LNCAP (cell line): Measurements from ENCODE around the gene CAMSAP1.

ENCODE experiments used
- TF ChIP-seq, protein P1 (sequence below): fragments of 450-650 bp; IDR thresholded peaks from 2 replicates; pipeline ENCODE4 v1.5.1; 2017; ENCODE audit warnings: mild to moderate bottlenecking

Gene CAMSAP1

DNA sequence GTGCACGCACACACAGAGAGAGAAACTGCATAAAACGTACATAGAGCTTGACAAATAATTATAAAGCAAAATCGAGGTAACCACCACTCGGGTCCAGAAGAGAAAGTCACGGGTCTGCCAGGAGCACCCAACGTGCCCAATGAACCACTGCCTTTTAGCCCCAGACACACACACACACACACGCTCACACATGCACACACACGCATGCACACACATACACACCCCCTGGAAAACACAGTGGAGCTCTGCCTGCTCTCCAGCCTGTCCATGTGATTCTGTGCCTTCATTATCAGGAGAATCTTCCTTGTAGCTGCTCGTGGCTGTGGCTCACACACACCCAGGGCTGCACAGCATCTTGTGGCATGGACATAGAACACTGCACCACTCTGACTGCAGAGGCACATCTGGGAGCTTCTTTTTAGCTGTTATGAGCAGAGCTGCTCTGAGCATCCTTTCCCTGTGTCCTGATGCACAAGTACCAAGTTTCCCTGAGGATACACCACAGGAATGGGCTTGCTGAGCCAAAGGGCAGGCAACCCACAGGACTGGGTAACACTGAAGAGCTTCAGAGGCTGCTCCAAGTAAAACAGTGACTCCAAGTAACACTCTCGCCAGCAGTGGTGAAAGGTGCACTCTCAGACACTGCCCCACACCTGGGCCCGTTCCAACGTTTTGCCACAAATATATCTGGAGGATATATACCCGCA, 58.9 kb downstream of the CAMSAP1 start:
- TF ChIP-seq, protein P1, sequence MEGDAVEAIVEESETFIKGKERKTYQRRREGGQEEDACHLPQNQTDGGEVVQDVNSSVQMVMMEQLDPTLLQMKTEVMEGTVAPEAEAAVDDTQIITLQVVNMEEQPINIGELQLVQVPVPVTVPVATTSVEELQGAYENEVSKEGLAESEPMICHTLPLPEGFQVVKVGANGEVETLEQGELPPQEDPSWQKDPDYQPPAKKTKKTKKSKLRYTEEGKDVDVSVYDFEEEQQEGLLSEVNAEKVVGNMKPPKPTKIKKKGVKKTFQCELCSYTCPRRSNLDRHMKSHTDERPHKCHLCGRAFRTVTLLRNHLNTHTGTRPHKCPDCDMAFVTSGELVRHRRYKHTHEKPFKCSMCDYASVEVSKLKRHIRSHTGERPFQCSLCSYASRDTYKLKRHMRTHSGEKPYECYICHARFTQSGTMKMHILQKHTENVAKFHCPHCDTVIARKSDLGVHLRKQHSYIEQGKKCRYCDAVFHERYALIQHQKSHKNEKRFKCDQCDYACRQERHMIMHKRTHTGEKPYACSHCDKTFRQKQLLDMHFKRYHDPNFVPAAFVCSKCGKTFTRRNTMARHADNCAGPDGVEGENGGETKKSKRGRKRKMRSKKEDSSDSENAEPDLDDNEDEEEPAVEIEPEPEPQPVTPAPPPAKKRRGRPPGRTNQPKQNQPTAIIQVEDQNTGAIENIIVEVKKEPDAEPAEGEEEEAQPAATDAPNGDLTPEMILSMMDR: no peak

DNA sequence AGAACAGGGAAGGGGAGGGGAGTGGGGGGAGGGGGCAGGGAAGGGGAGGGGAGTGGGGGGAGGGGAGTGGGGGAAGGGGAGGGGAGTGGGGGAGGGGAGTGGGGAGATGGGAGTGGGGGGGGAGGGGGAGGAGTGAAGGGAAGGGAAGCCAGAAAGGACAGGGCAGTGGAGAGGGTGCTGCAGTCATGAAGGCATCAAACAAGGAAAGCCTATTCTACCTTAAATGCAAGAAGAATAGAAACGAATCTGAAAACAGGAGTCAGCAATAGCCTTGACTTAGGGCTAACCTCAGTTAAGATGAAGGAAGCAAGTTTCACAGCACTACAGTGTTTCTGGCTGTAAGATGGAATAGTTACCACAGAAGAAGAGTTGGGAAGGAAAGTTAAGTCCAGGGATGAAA, 59.5 kb downstream of the CAMSAP1 start:
- TF ChIP-seq, protein P1: no peak

DNA sequence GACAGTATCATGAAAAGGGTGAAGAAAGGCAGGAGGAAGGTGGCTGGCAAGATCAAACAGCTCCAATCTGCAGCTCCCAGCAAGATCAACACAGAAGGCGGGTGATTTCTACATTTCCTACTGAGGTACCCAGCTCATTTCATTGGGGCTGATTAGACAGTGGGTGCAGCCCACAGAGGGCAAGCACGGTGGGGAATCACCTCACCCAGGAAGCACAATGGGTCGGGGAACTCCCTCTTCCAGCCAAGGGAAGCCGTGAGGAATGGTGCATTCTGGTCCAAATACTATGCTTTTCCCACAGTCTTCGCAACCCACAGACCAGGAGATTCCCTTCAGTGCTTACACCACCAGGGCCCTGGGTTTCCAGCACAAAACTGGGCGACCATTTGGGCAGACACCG, 66.8 kb downstream of the CAMSAP1 start:
- TF ChIP-seq, protein P1: no peak

DNA sequence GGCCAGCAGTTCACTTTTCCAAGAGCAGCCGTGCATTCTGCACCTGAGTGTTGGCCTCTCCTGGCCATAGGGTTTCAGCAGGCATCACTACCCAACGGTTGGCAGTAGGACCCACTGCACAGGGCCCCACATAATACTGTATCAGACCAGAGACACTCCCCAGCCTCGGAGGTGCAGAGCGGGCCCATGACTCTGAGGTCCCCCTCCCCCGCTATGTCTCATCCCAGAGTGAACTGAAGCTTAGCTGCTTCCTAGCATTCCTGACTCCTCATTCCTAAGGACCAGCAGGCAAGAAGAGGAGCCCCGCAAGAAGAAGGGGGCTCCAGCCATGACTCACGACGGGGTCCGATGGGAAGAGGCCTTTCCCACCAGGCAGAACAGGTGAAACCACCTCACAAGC, 67.2 kb downstream of the CAMSAP1 start:
- TF ChIP-seq, protein P1: no peak

DNA sequence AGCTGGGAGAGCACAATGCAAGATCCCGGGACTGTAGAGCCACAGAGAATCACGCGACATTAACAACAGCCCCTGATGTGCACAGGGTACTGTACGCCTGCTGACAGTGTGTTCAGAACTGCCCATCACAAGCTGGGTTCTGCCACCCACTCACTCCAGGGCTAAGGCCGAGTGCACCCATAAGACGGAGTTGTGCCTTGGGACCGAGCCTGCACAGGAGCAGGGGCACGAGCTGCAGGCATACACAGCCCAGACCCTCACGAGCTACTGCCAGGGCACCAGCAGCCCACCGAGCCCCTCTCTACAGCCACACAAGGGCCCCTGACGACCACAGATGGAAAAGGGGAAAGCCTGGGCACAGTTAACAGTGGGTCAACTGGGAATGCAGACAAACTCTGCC, 67.8 kb downstream of the CAMSAP1 start:
- TF ChIP-seq, protein P1: no peak

DNA sequence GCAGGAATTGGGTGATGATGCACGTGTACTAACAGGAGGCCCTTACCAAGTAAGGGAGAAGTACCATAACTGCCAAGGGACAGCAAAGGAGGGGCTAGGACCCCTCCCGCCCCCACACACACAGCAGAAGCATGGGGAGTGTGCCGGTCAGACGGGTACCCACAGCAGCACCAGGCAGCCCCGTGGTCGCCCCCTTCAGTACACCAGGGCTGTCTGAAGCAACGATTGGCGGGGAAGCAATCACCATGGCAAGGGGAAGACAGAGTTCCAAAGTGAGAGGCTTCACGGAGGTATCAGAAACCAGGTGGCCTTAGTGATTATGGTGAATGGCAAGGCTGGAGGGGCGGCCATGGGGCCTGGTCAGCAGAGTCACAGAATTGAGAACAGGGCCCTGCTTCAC, 72.2 kb downstream of the CAMSAP1 start:
- TF ChIP-seq, protein P1: no peak

DNA sequence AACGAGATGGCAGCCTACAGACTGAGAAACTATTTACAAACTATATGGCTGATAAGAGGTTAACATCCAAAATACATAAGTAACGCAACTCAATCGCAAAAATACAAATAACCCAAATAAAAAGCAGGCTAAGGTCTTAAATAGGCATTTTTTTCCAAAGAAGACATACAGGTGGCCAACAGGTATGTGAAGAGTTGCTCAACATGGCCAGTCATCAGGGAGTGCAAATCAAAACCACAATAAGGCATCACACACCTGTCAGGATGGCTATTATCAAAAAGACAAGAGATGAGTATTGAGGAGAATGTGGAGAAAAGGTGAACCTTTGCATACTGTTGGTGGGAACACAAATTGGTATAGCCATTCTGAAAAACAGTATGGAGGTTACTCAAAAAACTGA, 73.5 kb downstream of the CAMSAP1 start:
- TF ChIP-seq, protein P1: no peak

DNA sequence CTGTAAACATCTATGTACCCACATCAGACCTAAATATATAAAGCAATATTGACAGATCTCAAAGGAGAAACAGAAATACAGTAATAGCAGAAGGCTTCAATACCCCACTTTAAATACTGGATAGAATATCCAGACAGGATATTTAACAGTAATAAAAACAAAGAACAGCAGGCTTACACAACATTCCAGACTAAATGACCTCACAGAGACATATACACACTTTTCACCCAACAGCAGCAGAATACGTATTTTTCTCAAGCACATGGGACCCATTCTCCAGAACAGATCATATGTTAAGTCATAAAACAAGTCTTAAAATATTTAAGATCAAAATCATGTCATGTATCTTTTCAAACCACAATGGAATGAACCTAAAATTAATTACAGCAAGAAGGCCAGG, 76.8 kb downstream of the CAMSAP1 start:
- TF ChIP-seq, protein P1: no peak
